GM19193 (cell line): Measurements from ENCODE around the gene HELZ.

Experiments
- POLR2A ChIP-seq: IDR thresholded peaks from 4 replicates; pipeline ENCODE4 v1.6.1; 2011; ENCODE audit not compliant: insufficient read depth, insufficient read length; ENCODE audit errors: extremely low read depth

Gene HELZ

GRCh38 chr17:67244431-67245072, 444 bp downstream of the HELZ start:
- TF ChIP-seq POLR2A: no peak

- TF ChIP-seq POLR2A: no peak
These were observed 1.7 kb downstream of the HELZ start for GRCh38 chr17:67243284-67243683.

- no peak for TF ChIP-seq POLR2A
These were observed 3.2 kb downstream of the HELZ start for GRCh38 chr17:67241719-67242341.

- no peak for TF ChIP-seq POLR2A
These were observed 5.4 kb downstream of the HELZ start for GRCh38 chr17:67239597-67239996.

GRCh38 chr17:67238991-67239390, 6.0 kb downstream of the HELZ start:
- no peak for TF ChIP-seq POLR2A

- TF ChIP-seq POLR2A: no peak
These were observed 12.6 kb downstream of the HELZ start for GRCh38 chr17:67232441-67232840.

GRCh38 chr17:67229109-67229955, 15.7 kb downstream of the HELZ start:
- no peak for TF ChIP-seq POLR2A

- TF ChIP-seq POLR2A: no peak
These were observed 17.5 kb downstream of the HELZ start for GRCh38 chr17:67227488-67227887.

GRCh38 chr17:67225316-67225715, 19.7 kb downstream of the HELZ start:
- TF ChIP-seq POLR2A: no peak

- TF ChIP-seq POLR2A: no peak
These were observed 20.3 kb downstream of the HELZ start for GRCh38 chr17:67224736-67225135.

GRCh38 chr17:67223924-67224323, 21.1 kb downstream of the HELZ start:
- TF ChIP-seq POLR2A: no peak

GRCh38 chr17:67221062-67221998, 23.7 kb downstream of the HELZ start:
- no peak for TF ChIP-seq POLR2A

- TF ChIP-seq POLR2A: no peak
These were observed 26.5 kb downstream of the HELZ start for GRCh38 chr17:67218385-67218950.

GRCh38 chr17:67217446-67217845, 27.6 kb downstream of the HELZ start:
- no peak for TF ChIP-seq POLR2A
